ENCODE data around the gene HSPB9. TPM values are rescaled to one million over a fixed set of nuclear protein-coding genes. Genes with fewer than 3 reads are reported as not detected.

Gene HSPB9
- total RNA-seq, 1 experiment from 2014 or later, result 0.15 TPM

- H3K23ac ChIP-seq (ENCODE audit: insufficient read length, low read depth, low read length), result no peak overlapping the region
- H3K14ac ChIP-seq (ENCODE audit: insufficient read depth, low read length), result no peak overlapping the region
- no CpG with 5 or more reads among the region's 6 CpGs for WGBS (ENCODE audit: extremely low coverage, insufficient read length, low lambda C conversion rate)
- no peak overlapping the region for H3T11ph ChIP-seq (ENCODE audit: low read length)
- no peak overlapping the region for H3K4me2 ChIP-seq (ENCODE audit: insufficient read depth, insufficient read length, low read length)
- H4K91ac ChIP-seq (ENCODE audit: insufficient read length, low read depth, low read length), result no peak overlapping the region
- TF ChIP-seq, protein P1, sequence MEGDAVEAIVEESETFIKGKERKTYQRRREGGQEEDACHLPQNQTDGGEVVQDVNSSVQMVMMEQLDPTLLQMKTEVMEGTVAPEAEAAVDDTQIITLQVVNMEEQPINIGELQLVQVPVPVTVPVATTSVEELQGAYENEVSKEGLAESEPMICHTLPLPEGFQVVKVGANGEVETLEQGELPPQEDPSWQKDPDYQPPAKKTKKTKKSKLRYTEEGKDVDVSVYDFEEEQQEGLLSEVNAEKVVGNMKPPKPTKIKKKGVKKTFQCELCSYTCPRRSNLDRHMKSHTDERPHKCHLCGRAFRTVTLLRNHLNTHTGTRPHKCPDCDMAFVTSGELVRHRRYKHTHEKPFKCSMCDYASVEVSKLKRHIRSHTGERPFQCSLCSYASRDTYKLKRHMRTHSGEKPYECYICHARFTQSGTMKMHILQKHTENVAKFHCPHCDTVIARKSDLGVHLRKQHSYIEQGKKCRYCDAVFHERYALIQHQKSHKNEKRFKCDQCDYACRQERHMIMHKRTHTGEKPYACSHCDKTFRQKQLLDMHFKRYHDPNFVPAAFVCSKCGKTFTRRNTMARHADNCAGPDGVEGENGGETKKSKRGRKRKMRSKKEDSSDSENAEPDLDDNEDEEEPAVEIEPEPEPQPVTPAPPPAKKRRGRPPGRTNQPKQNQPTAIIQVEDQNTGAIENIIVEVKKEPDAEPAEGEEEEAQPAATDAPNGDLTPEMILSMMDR (conservative IDR thresholded peaks at IDR 0.05), result no peak
- H4K8ac ChIP-seq (replicated peaks; ENCODE audit: insufficient read length, low read depth, low read length), result no peak overlapping the region
- H3K79me2 ChIP-seq (ENCODE audit: insufficient read depth, low read length), result no peaks in the 10 kb centered on the region
- no peak overlapping the region for H4K5ac ChIP-seq (ENCODE audit: insufficient read length, low read depth, low read length)
- no peak overlapping the region for H2BK20ac ChIP-seq (ENCODE audit: low read depth, low read length, poor library complexity, severe bottlenecking)
- H2AFZ ChIP-seq (ENCODE audit: low read length), result no peak overlapping the region
- no peak overlapping the region for H2AK5ac ChIP-seq (ENCODE audit: insufficient read length, low read length)
- H3K4me3 Mint-ChIP-seq, result no peak overlapping the region
- no peak overlapping the region for H3K27ac ChIP-seq (ENCODE audit: insufficient read length, low read depth, low read length)
- H2BK120ac ChIP-seq (ENCODE audit: low read depth, low read length, poor library complexity, severe bottlenecking), result no peak overlapping the region
- DNase-seq, result no peak
- H2BK12ac ChIP-seq (ENCODE audit: insufficient read length, low read depth, low read length), result no peak overlapping the region
- H2BK15ac ChIP-seq (ENCODE audit: low read depth, low read length), result no peak overlapping the region
- peaks cover 11% of the 10 kb centered on the region; the same call in 1 of the 2 replicates for H3K27me3 ChIP-seq (ENCODE audit: insufficient read depth, low read length)
- no peaks in the 10 kb centered on the region for H3K79me1 ChIP-seq (ENCODE audit: insufficient read depth, low read depth, low read length, poor library complexity, severe bottlenecking)
- no peak overlapping the region for H2BK5ac ChIP-seq (ENCODE audit: insufficient read length, low read length)
- no peaks in the 10 kb centered on the region for H4K20me1 ChIP-seq (ENCODE audit: control insufficient read depth, insufficient read depth, insufficient read length)
- H3K4me1 ChIP-seq (ENCODE audit: insufficient read depth, low read length), result no peaks in the 10 kb centered on the region
- H3K23me2 ChIP-seq (ENCODE audit: insufficient read length, low read depth, low read length, poor library complexity, severe bottlenecking), result peaks cover 6% of the 10 kb centered on the region
- H3K9ac ChIP-seq (ENCODE audit: extremely low read depth, insufficient read length, low read length), result no peak overlapping the region
- H3K36me3 Mint-ChIP-seq (ENCODE audit: insufficient read depth in 1 of 3, low read depth in 3 of 3), result no peaks in the 10 kb centered on the region
- H3K9me3 ChIP-seq (ENCODE audit: control insufficient read depth, low read depth, low read length), result no peaks in the 10 kb centered on the region
- no peak overlapping the region for H3K56ac ChIP-seq (ENCODE audit: insufficient read length, low read depth, low read length)
- H3K9me3 Mint-ChIP-seq, result no peaks in the 10 kb centered on the region
- no peak overlapping the region for H3K27ac Mint-ChIP-seq
- H3K4me1 Mint-ChIP-seq, result peaks cover 20 to 39% of the 10 kb centered on the region in 2 experiments
- peaks cover 33% of the 10 kb centered on the region for H3K27me3 Mint-ChIP-seq (ENCODE audit: low read depth)
- no peak overlapping the region for H3K18ac ChIP-seq (ENCODE audit: insufficient read length, low read depth, low read length)
- no peak overlapping the region for H3K4ac ChIP-seq (ENCODE audit: low read depth, low read length)
Measured at GRCh38 chr17:42092939-42093338, 29.7 kb upstream of the HSPB9 start.
